HepG2 (cell line): ENCODE results near the gene ROMO1. TPM values are rescaled to one million over a fixed set of nuclear protein-coding genes. Genes with fewer than 3 reads are reported as not detected.

Experiments
- ARHGAP35 ChIP-seq: sonication (generic); formaldehyde crosslinking; IDR thresholded peaks from 2 replicates; pipeline ENCODE4 v1.9.0; 2022; ENCODE audit warnings: mild to moderate bottlenecking, inconsistent platforms, moderate library complexity, missing genetic modification reagents, borderline replicate concordance
- BCL6 ChIP-seq: IDR thresholded peaks from 2 replicates; pipeline ENCODE4 v1.6.1; 2016; ENCODE audit warnings: missing genetic modification reagents, missing compliant biosample characterization
- FOSL2 ChIP-seq: sonication (generic); formaldehyde crosslinking; IDR thresholded peaks from 2 replicates; pipeline ENCODE4 v1.4.0; 2020; ENCODE audit warnings: missing genetic modification reagents
- GFI1 ChIP-seq: sonication (generic); formaldehyde crosslinking; IDR thresholded peaks from 2 replicates; pipeline ENCODE4 v1.5.0; 2020; ENCODE audit warnings: missing genetic modification reagents, mild to moderate bottlenecking, borderline replicate concordance
- HMG20B ChIP-seq: conservative IDR thresholded peaks from 2 replicates; pipeline ENCODE4 v1.6.1; 2016; ENCODE audit warnings: missing genetic modification reagents, missing compliant biosample characterization
- HNRNPLL ChIP-seq: fragments of 200-400 bp; formaldehyde crosslinking; IDR thresholded peaks from 2 replicates; pipeline ENCODE4 v1.6.1; 2017; ENCODE audit warnings: mild to moderate bottlenecking, low read depth, low read length; ENCODE audit not compliant: poor library complexity, severe bottlenecking
- MED1 ChIP-seq: sonication (generic); formaldehyde crosslinking; IDR thresholded peaks from 2 replicates; pipeline ENCODE4 v1.4.0; 2020; ENCODE audit warnings: missing genetic modification reagents
- MXI1 ChIP-seq: IDR thresholded peaks from 3 replicates; pipeline ENCODE4 v1.6.1; 2012; ENCODE audit warnings: low read depth, low read length, inconsistent platforms, borderline replicate concordance
- PTBP1 ChIP-seq: fragments of 200-400 bp; formaldehyde crosslinking; IDR thresholded peaks from 2 replicates; pipeline ENCODE4 v1.6.1; 2018; ENCODE audit warnings: low read length, low read depth; ENCODE audit not compliant: poor library complexity, severe bottlenecking
- TEAD3 ChIP-seq: optimal IDR thresholded peaks from 2 replicates; pipeline ENCODE3; 2016; ENCODE audit warnings: borderline replicate concordance
- TOPORS ChIP-seq: sonication (generic); formaldehyde crosslinking; IDR thresholded peaks from 2 replicates; pipeline ENCODE4 v1.8.0; 2023; ENCODE audit warnings: mild to moderate bottlenecking, missing genetic modification reagents
- TSC22D2 ChIP-seq: sonication (generic); formaldehyde crosslinking; IDR thresholded peaks from 2 replicates; pipeline ENCODE4 v1.5.1; 2020; ENCODE audit warnings: missing genetic modification reagents, mild to moderate bottlenecking, borderline replicate concordance
- ZNF224 ChIP-seq: sonication (generic); formaldehyde crosslinking; IDR thresholded peaks from 2 replicates; pipeline ENCODE4 v1.5.0; 2020; ENCODE audit warnings: mild to moderate bottlenecking, missing genetic modification reagents
- ZNF333 ChIP-seq: sonication (generic); formaldehyde crosslinking; IDR thresholded peaks from 2 replicates; pipeline ENCODE4 v1.4.0; 2020; ENCODE audit warnings: mild to moderate bottlenecking, missing genetic modification reagents, borderline replicate concordance
- ZNF354B ChIP-seq: sonication (generic); formaldehyde crosslinking; IDR thresholded peaks from 2 replicates; pipeline ENCODE4 v1.8.0; 2022; ENCODE audit warnings: mild to moderate bottlenecking, missing genetic modification reagents
- ZNF598 ChIP-seq: sonication (generic); formaldehyde crosslinking; IDR thresholded peaks from 2 replicates; pipeline ENCODE4 v1.5.1; 2020; ENCODE audit warnings: mild to moderate bottlenecking, missing genetic modification reagents, borderline replicate concordance
- ZNF720 ChIP-seq: sonication (generic); formaldehyde crosslinking; IDR thresholded peaks from 2 replicates; pipeline ENCODE4 v1.4.0; 2020; ENCODE audit warnings: missing genetic modification reagents
- ZSCAN29 ChIP-seq: sonication (generic); formaldehyde crosslinking; conservative IDR thresholded peaks from 2 replicates; pipeline ENCODE4 v1.4.0; 2020; ENCODE audit warnings: mild to moderate bottlenecking, missing genetic modification reagents
- polyA plus RNA-seq, 8 experiments: library from polyadenylated mRNA; depleted of rRNA in 3 of 8; stranded (reverse) in 7 of 8; unstranded in 1 of 8; fragments of >200 nt; fragmentation: Illumina TruSeq in 4 of 8; extraction: Trizol in 4 of 8; gene quantifications; 2 replicates each; pipeline versions ENCODE4 v1.2.1 to v1.2.3, GENCODE V29; 2011 to 2016; ENCODE audit warnings: low read depth in 4 of 8, missing spikeins in 1 of 8, mixed read lengths in 1 of 8; ENCODE audit not compliant: insufficient read depth in 1 of 8
- total RNA-seq, 5 experiments: library from RNA; depleted of rRNA; stranded (reverse); fragments of >200 nt; fragmentation: Illumina TruSeq; extraction: Trizol; gene quantifications; 2 replicates each; pipeline ENCODE4 v1.2.3, GENCODE V29; 2016; ENCODE audit warnings: low read depth in 1 of 5
- TF ChIP-seq, protein P1 (sequence below): sonication (generic); formaldehyde crosslinking; IDR thresholded peaks from 2 replicates; pipeline ENCODE4 v1.4.0; 2020; ENCODE audit warnings: missing genetic modification reagents, borderline replicate concordance
- TF ChIP-seq, protein P2 (sequence below): sonication (generic); formaldehyde crosslinking; IDR thresholded peaks from 2 replicates; pipeline ENCODE4 v1.4.0; 2020; ENCODE audit warnings: missing genetic modification reagents
- TF ChIP-seq, protein P3 (sequence below): IDR thresholded peaks from 2 replicates; pipeline ENCODE4 v1.4.0; 2020; ENCODE audit warnings: mild to moderate bottlenecking, missing genetic modification reagents
- TF ChIP-seq, protein P4 (sequence below): sonication (generic); formaldehyde crosslinking; IDR thresholded peaks from 2 replicates; pipeline ENCODE4 v1.5.0; 2020; ENCODE audit warnings: missing genetic modification reagents

ROMO1 gene
- total and polyA plus RNA-seq, 2 of the 13 experiments (the other 11 are each of a cell fraction or from before 2014, with no cell fraction given): 636 to 755 TPM

DNA sequence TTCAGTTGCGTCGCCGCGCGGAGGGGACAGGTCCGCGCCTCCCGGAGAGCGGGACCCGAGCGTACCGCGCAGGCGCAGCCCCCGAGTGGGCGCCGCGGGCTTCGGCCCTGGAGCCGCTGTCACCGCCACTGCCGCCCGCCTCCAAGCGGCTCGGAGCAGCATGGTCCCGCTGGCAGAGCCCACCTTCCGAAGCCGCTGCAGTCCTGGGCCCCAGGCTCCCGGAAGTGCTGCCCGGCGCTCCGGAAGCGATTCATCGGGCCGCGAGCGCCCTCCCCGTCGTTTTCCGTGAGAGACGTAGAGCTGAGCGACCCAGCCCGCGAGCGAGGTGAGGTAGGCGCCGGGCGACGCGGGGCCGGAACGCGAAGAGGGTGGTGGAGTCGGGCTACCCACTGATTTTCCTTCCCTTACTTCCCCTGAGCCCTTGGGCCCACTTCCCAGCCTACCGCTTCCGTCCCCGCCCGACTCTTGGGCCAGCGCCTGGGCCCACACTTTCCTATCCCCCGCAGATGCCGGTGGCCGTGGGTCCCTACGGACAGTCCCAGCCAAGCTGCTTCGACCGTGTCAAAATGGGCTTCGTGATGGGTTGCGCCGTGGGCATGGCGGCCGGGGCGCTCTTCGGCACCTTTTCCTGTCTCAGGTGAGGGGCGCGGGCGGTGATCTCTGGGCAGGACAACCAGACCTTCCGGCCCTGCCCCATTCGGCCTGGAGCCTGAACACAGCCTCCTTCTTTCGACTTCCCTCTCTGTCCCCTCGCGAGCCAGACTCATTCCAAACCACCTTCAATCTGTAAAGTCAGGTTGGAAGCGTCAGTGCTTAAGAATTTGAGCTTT is at the start of gene ROMO1, which contains the start of gene NFS1 (continued):
- TF ChIP-seq, protein P1, sequence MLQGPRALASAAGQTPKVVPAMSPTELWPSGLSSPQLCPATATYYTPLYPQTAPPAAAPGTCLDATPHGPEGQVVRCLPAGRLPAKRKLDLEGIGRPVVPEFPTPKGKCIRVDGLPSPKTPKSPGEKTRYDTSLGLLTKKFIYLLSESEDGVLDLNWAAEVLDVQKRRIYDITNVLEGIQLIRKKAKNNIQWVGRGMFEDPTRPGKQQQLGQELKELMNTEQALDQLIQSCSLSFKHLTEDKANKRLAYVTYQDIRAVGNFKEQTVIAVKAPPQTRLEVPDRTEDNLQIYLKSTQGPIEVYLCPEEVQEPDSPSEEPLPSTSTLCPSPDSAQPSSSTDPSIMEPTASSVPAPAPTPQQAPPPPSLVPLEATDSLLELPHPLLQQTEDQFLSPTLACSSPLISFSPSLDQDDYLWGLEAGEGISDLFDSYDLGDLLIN: peak; percentile 97
- TF ChIP-seq, protein P2, sequence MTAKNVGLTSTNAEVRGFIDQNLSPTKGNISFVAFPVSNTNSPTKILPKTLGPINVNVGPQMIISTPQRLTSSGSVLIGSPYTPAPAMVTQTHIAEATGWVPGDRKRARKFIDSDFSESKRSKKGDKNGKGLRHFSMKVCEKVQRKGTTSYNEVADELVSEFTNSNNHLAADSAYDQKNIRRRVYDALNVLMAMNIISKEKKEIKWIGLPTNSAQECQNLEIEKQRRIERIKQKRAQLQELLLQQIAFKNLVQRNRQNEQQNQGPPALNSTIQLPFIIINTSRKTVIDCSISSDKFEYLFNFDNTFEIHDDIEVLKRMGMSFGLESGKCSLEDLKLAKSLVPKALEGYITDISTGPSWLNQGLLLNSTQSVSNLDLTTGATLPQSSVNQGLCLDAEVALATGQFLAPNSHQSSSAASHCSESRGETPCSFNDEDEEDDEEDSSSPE (CRISPR knock-in tag): peak; percentile 96
- TF ChIP-seq BCL6 (CRISPR knock-in tag): peak; percentile 80
- TF ChIP-seq FOSL2: peak; percentile 66
- TF ChIP-seq HNRNPLL: peak; percentile 96
- TF ChIP-seq ZNF720 (CRISPR knock-in tag): no peak; the same call in 1 of the 2 replicates
- TF ChIP-seq ZNF224 (CRISPR knock-in tag): peak; percentile 96; the same call in 1 of the 2 replicates
- TF ChIP-seq GFI1 (CRISPR knock-in tag): peak; percentile 90
- TF ChIP-seq, protein P3, sequence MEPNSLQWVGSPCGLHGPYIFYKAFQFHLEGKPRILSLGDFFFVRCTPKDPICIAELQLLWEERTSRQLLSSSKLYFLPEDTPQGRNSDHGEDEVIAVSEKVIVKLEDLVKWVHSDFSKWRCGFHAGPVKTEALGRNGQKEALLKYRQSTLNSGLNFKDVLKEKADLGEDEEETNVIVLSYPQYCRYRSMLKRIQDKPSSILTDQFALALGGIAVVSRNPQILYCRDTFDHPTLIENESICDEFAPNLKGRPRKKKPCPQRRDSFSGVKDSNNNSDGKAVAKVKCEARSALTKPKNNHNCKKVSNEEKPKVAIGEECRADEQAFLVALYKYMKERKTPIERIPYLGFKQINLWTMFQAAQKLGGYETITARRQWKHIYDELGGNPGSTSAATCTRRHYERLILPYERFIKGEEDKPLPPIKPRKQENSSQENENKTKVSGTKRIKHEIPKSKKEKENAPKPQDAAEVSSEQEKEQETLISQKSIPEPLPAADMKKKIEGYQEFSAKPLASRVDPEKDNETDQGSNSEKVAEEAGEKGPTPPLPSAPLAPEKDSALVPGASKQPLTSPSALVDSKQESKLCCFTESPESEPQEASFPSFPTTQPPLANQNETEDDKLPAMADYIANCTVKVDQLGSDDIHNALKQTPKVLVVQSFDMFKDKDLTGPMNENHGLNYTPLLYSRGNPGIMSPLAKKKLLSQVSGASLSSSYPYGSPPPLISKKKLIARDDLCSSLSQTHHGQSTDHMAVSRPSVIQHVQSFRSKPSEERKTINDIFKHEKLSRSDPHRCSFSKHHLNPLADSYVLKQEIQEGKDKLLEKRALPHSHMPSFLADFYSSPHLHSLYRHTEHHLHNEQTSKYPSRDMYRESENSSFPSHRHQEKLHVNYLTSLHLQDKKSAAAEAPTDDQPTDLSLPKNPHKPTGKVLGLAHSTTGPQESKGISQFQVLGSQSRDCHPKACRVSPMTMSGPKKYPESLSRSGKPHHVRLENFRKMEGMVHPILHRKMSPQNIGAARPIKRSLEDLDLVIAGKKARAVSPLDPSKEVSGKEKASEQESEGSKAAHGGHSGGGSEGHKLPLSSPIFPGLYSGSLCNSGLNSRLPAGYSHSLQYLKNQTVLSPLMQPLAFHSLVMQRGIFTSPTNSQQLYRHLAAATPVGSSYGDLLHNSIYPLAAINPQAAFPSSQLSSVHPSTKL (CRISPR knock-in tag): peak; percentile 83; the same call in 1 of the 2 replicates
- TF ChIP-seq MXI1: peak; percentile 98; the same call in 2 of the 3 replicates
- peak; percentile 94; the same call in 1 of the 2 replicates for TF ChIP-seq TSC22D2 (CRISPR knock-in tag)
- TF ChIP-seq MED1 (CRISPR knock-in tag): peak; percentile 87
- TF ChIP-seq ARHGAP35 (CRISPR knock-in tag): peak; percentile 93
- TF ChIP-seq HMG20B (CRISPR knock-in tag): peak; percentile 5; the same call in 1 of the 2 replicates
- TF ChIP-seq ZSCAN29 (CRISPR knock-in tag): peak; percentile 95; the same call in 1 of the 2 replicates
- TF ChIP-seq, protein P4, sequence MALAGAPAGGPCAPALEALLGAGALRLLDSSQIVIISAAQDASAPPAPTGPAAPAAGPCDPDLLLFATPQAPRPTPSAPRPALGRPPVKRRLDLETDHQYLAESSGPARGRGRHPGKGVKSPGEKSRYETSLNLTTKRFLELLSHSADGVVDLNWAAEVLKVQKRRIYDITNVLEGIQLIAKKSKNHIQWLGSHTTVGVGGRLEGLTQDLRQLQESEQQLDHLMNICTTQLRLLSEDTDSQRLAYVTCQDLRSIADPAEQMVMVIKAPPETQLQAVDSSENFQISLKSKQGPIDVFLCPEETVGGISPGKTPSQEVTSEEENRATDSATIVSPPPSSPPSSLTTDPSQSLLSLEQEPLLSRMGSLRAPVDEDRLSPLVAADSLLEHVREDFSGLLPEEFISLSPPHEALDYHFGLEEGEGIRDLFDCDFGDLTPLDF (CRISPR knock-in tag): peak; percentile 92
- TF ChIP-seq TOPORS: peak; percentile 99
- TF ChIP-seq ZNF354B (CRISPR knock-in tag): peak; percentile 92; the same call in 1 of the 2 replicates
- TF ChIP-seq TEAD3 (CRISPR knock-in tag): peak; percentile 54
- peak; percentile 99 for TF ChIP-seq ZNF598
- no peak for TF ChIP-seq PTBP1
- peak; percentile 96 for TF ChIP-seq ZNF333 (CRISPR knock-in tag)
